ENCODE results near the gene MED9. TPM values are rescaled to one million over a fixed set of nuclear protein-coding genes. Genes with fewer than 3 reads are reported as not detected.

MED9 gene
- polyA plus RNA-seq, 4 donors: 20.9 to 23.5 (median 22.3) TPM

DNA sequence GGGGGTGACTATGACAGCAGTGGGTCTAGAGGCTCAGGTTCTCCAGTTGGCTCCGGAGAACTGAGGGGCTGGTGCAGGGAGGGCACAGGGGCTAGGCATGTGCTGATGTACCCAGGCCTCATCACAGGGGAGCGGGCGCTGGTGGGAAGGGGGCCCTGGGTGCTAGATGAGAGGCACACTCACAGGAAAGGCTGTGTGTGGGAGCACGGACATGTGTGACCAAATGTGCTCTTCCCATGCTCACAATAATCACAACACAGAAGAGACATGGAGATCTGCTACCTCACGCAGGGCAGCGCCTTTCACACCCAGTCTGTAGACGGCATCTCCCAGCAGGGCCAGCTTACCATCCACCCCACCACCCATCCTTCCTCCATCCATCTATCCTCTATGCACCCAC, 36.8 kb downstream of the MED9 start:
- no peak for DNase-seq (ENCODE audit: low read depth in 4 of 4, low spot score in 2 of 4)

DNA sequence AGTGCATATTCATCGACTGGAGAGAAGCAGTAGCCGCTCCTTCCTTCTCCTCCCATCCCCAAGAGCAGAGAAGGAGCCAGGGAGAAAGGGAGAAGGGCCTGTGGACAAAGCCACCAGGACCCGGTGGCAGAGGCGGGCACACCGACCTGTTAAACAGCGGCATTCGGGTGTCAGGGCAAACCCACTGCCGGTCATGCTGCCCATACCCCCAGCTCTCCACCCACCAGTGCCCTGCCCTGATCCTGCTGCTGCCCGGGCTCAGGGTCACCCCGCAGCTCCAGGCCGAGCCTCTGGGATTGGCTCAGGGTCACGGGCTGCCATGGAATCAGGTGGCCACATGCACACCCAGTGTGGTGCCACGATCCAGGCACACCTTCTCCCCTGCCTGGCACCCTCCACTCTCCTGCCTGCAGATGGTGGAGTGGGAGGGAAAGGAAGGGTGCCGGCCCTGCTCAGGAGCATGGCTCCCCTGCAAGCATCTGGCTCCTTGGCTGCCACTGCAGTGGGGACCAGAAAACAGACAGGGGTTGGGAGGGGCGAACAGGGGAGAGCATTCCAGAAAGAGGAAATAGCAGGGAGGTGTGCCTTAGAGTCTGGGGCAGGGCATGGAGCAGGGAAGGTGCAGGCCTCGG, 37.7 kb downstream of the MED9 start:
- DNase-seq (ENCODE audit: low read depth in 4 of 4, low spot score in 2 of 4): no peak

DNA sequence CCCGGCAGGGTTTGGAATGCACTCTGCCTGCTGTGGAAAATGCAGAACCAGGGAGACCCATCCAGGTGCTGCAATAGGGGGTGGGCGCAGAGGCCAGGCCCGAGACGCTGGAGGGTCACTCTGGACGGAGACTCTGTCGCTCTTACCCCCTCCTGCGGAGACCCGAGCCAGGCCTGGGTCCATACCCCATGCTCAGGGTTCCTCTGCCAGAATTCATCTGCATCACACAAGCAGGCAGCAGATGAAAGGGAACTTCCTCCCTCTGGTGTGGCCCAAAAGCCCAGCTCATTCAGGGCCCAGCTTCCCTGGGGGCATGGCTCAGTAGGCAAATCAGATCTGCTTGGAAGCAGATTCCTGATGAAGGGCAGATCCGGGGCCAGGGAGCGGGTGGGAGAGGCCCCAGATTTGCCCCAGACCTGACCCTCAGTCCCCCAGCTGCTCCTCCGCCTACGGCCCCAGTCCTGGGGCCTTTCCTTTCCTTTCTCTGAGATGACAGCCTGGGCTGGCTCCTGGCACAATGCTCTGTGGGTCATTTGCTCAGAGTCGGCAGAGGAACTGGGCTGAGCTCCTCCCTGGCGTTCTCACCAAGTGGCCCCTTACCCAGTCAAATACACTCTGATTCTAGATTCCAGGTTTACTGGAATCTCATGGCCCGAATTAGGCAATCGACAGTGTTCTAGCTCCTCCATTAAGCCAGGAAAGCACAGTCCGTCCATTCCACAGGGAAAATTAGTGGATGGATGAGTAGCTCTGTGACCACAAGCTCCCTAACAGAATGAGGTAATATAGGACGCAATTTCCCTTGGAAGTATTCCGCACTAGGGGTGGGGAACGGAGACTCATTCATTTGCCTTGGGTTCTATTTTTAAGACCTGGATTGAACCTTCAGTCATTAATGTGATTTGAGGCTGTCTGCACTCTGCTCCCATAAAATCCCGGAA, 38.5 kb downstream of the MED9 start:
- DNase-seq (ENCODE audit: low read depth in 4 of 4, low spot score in 2 of 4): no peak

DNA sequence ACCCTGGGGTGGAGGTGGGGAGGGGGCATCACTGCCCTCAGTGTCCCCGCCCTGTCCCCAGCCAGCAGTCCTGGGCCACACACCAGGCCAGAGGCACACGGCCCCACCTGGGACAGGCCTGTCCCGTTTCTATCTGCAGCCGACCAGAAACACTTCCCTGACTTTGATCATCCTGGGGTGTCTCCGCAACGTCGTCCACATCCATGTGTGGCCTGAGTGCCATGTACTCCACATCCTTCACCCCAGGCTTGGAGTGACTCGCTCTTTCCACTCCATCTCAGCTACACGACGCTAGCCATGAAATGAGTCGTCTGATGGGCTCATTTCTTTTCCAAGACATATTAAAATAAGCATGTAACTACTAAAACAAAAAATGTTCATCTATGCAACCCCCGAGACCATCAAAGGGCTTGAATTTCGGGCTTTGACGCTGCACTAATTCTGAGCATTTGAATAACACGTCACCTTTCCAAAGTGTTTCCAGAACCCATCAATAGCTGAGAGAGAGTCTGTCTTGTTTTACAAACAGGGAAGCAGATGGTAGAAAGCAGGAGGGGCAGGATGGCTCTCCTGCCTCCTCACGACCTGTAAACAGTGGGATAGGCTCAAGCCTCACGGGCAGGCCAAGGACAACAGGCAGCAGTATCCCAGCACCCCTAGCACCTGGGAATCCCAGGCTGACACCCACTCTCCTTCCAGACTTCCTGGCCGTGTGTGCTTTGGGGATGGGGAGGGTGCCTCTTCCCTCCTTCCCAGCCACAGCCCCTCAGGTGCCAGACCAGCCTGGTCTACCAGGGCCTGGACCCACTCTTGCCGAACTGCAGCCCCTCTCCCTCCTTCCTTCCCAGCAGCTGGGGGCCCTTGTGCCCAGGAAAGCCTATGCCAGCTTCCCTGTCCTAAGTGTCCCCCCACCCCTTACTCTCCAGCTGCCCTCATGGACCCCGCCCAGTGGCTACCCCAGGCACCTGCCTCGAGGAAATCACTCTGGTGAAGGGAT, 39.4 kb downstream of the MED9 start:
- DNase-seq (ENCODE audit: low read depth in 4 of 4, low spot score in 2 of 4): no peak

DNA sequence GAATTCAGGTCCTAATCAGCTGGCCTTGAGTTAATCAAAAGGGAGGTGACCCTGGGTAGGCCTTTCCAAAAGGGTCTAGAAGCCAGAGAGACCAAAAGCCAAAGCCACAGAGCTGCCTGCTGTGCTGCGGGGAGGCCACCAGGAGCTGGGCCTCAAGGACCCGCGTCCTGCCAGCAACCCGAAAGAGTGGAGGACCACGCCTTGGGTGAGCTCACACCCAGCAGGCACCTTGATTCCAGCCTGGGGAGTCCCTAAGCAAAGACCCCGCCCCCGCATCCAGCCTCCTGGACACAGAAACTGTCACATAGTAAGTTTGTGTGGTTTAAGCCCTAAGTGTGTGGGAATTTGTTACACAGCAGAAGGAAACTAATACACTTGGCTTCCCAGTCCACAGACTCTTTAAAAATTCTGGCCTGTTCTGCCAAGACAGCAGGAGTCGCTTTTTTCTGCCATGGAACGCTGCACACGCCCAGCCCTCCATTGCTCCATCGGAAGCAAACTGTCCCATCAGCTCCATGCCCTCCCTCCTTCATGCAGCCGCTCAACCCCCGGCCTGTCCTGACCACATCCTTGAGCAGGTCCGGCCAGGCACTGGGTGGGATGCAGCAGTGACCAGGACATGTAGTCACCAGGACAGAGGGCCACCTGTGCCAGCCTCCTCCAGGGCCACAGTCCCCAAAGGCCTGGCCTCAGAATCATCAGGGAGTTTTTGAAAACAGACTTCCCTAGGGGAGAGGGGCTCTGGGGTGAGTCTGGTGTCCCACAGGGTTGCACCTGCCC, 40.3 kb downstream of the MED9 start:
- no peak for DNase-seq (ENCODE audit: low read depth in 4 of 4, low spot score in 2 of 4)

DNA sequence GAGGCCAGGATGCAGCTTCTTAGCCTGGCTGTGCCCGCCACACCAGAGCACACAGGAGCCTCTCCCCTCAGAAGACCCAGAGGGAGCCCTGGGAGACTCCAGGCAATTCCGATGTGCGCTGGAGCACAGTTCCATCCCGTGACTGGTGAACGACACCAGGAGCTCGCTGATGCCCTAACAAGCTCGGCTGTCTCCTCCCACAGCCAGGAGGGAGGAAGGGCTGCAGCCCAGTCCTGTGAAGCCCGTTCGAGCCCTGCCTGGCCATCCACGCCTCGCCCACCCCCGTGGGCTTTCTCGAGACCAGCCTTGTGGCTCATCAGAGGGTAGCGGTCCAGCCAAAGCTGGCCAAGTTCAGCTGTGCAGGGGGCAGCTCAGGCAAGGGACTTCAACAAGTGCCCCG, 41.2 kb downstream of the MED9 start:
- no peak for DNase-seq (ENCODE audit: low read depth in 4 of 4, low spot score in 2 of 4)

DNA sequence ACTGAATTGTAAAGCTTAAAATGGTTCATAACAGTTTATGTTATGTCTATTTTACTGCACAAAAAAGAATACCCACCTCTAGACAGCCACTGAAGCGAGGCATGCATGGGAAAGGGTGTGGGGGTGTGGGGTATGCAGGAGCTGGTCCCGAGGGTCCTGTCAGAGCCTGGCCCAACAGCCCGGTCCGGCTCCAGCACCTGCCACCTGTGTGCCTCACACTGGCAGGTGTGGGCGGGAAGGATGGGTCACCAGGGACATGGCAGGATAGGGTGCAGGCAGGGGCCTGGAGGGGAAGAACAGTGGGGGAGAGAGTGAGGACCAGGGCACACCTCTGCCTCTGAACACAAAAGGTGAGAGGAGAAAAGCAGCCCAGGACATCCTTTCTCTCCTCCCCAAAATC, 42.2 kb downstream of the MED9 start:
- DNase-seq (ENCODE audit: low read depth in 4 of 4, low spot score in 2 of 4): no peak

DNA sequence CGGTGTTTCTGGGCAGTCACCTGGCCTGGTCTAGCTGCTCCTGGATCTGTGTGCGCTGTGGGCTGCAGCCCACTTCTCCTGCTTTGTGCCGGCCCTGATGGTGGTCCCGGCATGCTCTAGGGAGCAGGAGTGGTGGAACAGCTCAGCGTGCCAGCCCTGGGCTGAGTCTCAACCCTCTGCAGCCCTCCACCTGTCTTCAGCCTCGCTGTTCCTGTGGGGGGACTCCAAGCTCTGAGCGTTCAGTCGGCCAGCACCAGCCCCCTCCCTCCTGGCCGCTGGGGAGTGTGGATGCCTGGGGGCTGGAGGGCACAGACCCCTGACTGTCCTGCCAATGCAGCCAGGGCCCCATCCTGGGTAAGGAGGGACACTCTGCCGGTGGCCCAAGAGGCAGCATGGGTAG, 43.1 kb downstream of the MED9 start:
- DNase-seq (ENCODE audit: low read depth in 4 of 4, low spot score in 2 of 4): no peak

DNA sequence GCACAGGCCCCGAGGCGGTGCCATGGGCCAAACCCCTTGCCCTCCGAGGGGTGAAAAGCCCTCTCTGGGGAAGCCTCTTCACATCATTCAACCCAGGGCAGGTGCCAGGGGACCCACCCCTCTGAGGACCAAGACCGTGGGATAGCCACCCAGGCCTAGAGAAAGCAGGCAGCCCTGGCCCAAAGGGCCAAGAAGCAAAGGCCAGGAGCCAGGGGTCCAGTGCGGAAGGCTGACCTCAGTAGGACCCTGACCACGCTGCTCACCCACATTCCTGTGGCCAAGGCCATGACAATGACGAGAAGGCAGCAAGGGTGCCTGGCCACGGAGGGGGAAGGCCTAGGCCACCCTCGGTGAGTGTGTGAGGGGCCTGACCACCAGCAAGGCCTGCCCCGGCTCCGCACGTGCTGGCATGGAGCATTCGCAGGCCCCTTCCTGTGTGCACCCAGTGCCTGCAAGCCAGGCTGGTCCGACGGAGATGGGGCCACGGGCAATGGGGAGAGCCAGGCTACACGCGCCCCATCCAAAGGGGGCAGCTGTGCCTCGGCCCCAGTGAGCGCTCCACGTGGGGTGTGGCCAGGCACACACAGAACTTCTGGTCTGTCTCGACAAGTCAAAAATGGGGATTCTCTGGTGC, 43.9 kb downstream of the MED9 start:
- DNase-seq (ENCODE audit: low read depth in 4 of 4, low spot score in 2 of 4): no peak

DNA sequence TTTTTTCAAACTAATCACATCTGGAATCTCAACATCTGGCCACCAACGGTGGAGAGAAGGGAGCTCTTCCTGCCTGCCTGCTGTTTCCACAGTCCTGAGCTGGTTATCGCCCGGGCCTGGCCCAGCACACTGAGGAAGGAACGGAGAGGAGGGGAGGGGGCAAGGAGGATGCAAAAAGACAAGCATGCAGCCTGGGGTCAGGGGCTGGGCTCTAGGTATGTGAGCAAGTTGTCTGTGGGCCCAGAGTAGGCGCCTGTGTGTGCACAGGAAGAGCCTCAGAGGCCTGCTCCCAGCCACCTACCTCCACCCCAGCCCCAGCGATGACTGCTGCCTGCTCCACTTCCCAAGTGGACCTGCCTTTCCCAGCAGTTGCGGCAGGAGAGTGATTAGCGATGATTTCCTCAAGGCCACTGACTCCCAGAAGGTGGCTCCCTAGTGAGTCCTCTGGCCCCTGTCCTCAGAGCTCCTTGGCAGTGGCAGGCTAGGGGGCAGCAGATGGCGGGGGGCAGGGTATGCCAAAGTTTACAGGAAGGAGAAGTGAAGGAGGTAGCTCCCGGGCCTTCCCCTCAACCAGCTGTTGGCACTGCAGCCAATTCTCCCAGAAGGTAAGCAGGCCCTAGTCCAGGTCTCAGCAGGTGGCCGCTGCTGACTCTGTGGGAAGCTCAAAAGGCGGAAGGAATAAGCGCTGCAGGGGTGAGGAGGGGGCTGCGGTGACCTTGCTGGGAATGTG, 46.4 kb downstream of the MED9 start:
- no peak for DNase-seq (ENCODE audit: low read depth in 4 of 4, low spot score in 2 of 4)

DNA sequence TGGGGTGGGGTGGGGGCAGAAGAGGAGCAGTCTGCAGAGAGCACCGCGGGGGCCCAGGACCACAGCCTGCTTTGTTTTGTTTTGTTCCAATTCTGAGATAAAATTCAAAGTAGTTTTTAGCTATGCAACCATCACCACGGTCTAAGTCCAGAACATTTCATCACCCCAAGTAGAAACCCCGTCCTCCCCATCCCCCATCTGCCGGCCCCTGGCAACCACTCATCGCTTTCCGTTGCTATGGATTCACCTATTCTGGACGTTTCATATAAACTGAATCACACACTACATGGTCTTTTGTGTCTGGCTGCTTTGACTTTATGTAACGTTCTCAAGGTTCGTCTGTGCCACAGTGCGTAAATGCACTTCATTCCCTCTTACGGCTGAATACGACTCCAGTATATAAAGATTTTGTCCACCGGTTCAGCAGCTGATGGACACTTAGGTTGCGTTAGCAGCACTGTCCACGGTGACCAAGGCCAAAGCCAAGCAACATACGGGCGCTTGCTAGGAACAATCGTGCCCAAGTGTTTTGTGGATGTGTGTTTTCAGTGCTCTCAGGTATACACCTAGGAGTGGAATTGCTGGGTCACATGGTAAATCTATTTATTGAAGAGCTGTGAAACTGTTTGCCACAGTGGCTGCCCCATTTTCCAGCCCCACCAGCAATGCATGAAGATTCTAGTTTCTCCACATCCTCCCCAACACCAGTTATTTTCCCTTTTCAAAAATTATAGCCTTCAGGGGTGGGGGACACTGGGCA, 47.1 kb downstream of the MED9 start:
- no peak for DNase-seq (ENCODE audit: low read depth in 4 of 4, low spot score in 2 of 4)

DNA sequence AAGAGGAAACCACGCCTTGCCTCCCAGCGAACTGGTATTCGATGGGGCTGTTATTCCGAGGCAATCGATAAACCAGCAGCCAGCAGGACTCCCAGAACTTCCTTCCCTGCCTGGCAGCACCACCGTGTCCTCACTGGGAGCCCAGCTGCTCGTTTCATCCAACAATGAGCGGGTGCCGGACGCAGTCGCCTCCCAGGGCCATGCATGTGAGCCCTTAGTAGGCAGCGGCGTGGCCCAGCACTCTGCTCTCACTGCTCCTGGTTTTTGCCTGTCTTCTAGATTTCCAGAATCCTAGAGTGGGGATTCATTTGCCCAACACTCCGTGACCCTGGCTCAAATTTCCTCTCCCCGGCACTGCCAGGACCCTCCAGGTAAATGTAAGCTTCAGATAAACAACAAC, 48.5 kb downstream of the MED9 start:
- DNase-seq (ENCODE audit: low read depth in 4 of 4, low spot score in 2 of 4): no peak

DNA sequence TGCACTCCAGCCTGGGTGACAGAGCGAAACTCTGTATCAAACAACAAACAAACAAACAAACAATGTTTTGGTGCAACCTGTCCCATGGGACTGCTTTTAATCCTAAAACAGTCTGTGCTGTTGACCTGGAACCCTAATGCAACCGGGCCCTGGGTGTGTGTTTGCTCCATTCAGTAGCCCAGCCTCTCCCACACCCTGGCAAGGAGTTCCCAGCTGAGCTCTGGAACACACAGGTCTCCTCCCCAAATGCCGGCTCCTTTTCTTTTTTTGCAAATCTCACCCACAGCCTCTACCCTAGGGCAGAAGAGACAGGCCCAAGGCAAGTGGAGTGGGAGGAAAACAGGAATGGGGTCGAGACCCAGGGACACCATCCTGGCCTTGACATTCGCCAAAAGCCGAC, 49.2 kb downstream of the MED9 start:
- DNase-seq (ENCODE audit: low read depth in 4 of 4, low spot score in 2 of 4): no peak

DNA sequence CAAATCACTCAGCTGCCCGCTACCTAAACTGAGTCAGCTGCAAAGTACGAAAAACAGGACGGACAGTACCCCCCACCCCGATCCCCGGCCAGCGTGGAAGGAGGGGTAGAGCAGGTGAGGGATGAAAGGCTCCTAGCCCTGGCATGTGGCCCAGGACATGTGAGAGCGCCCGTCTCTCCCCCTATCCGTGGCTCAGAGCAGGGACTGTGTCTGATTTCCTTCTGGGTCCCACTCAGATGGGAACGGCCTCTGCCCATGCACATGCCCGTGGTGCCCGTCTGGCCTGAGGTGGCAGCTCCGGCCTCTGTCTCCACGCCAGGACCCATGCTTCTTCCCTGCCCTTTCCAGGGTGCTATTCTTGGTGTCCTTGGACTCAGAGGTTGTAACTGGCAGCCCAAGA, 49.6 kb downstream of the MED9 start:
- no peak for DNase-seq (ENCODE audit: low read depth in 4 of 4, low spot score in 2 of 4)

DNA sequence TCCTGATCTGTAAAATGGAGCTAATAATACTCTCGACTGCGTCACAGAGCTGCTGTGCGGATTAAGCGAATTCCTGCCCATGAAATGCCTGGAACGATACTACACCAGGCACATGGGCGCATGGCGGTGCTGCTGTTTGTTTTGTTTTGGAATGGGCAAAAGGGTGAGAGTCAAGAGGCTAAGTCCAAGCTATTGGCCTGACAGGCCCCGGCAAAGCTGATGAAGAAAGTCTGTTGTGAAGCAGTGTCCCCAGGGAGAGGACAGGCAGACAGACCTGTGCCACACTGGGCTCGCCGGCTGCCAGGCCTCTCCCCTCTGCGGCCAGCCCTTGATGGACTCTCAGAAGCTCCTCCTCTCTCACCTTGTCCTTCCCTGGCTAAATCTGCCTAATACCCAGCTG, 50.7 kb downstream of the MED9 start:
- no peak for DNase-seq (ENCODE audit: low read depth in 4 of 4, low spot score in 2 of 4)

DNA sequence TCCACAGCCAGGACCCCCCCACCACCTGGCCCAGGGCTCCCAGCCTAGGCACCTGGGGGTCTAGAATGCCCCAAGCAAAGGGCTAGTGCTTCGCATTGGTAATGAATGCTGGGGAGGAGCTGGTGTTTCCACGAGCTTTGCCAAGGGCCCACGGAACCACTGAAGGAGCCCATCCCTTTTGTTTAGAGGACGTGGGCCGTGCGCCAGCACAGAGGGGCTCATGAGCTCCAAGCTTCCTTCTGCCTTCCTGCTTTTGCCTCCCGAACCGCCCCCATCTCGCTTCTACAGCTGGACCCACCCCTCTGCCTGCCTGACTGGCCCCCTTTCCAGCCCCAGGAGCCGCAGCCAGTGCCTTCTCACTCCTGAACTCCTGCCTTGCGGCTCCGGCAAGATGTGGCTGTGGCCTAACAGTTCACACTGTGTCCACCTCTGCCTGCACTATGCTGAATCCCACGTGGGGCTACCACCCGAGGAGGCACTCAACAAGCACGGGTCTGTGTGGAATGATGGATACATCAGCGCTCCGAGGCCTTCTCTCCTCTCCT, 51.2 kb downstream of the MED9 start:
- DNase-seq (ENCODE audit: low read depth in 4 of 4, low spot score in 2 of 4): no peak

DNA sequence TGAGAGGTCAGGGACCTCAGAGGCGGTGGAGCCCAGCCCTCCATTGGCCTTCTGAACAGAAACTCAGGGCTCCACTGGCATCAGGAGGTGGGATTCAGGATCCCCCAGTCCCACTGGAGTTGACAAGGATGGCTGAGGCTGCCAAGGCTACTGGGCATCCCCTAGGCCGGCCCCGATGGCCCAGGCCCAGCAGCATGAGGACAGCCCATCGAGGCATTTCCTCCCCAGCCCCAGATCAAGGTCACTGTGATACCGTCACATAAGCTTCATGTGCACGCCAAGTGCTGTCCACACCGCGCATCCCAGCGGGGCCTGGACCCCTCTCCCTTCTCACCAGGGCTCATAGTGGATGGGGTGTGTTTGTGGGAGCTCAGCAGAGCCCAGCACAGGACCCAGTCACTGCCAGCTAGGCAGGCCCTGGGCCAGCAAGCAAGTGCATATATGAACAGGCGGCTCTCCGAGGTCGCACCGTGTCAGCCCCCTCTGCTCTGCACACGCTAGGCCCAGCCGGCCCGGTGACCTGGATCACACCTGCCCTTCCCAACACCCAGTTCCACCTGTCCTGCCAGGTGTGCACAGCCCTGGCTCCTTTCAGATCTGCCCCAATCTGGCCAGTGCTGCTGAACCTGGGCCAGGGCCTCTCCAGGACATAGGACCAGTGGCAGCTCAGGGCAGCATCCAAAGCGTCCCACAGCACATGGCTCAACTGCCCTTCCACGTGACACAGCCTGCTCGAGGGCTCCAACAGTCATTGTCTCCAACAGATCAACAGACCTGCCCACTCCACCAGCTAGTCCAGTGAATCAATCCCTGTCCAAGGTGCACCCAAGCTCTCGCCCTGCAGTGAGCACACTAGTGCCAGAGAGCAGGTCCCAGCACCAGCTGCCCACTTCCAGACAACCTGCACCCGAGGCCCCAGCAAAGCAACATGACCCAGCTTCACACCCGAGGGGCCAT, 52.2 kb downstream of the MED9 start:
- DNase-seq (ENCODE audit: low read depth in 4 of 4, low spot score in 2 of 4): no peak
